Muscle of arm (tissue), 12 donors: ENCODE data around the gene ZKSCAN5. TPM values are rescaled to one million over a fixed set of nuclear protein-coding genes. Genes with fewer than 3 reads are reported as not detected.
"Not testable (repeated sequence)": the region's sequence is repeated elsewhere in the genome, so short reads cannot be mapped to it uniquely, and the experiment has no call there.

ENCODE experiments used
- DNase-seq: peaks from one replicate; pipeline ENCODE4 v3.0.0-alpha.2; 2013
- polyA plus RNA-seq, 12 donors: library from polyadenylated mRNA; unstranded; fragments of 120-200 nt; gene quantifications; one replicate each; pipeline ENCODE4 v1.2.1, GENCODE V29; 2013; ENCODE audit not compliant: insufficient read length in 12 of 12

ZKSCAN5 gene
- polyA plus RNA-seq, 12 donors = 7.0 to 12.1 (median 11.1) TPM; not detected in 1

GRCh38 chr7:99551767-99552463 is 47.5 kb downstream of the ZKSCAN5 start, which contains the start of gene FAM200A:
Gene FAM200A (minus strand): TSS chr7:99552114. CDS start chr7:99548407, 3,707 bp downstream.
- DNase-seq = peak; percentile 97

DNA sequence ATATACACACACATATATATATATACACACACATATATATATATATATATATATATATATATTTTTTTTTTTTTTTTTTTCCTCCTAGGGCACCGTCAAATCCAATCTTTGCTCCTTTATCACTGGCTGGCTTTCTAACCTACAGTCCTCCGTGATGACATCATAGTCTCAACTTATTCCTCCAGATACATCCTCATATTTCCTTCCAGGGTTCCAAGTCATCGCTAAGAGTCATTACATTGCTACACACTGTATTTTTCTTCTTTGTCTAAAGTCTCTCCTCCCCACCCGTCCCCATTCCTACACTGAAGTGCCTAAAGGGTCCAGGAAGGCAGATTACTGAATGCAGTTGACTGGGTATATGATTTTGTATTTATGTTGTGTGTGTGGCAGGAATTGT is 48.6 kb downstream of the ZKSCAN5 start:
- no peak for DNase-seq

- no peak for DNase-seq
These were observed 50.5 kb downstream of the ZKSCAN5 start for GRCh38 chr7:99554939-99555338.

- no peak for DNase-seq
These were observed 52.7 kb downstream of the ZKSCAN5 start for GRCh38 chr7:99557196-99557607.

GRCh38 chr7:99557940-99558305 is 53.5 kb downstream of the ZKSCAN5 start:
- DNase-seq = no peak

GRCh38 chr7:99558306-99559174 is 54.1 kb downstream of the ZKSCAN5 start, which contains the start of gene ZNF655:
Gene ZNF655 (plus strand): TSS chr7:99558642. CDS start chr7:99560560, 1,918 bp downstream.
- peak; percentile 93 for DNase-seq

- no peak for DNase-seq
These were observed 54.9 kb downstream of the ZKSCAN5 start for GRCh38 chr7:99559175-99559915.

DNA sequence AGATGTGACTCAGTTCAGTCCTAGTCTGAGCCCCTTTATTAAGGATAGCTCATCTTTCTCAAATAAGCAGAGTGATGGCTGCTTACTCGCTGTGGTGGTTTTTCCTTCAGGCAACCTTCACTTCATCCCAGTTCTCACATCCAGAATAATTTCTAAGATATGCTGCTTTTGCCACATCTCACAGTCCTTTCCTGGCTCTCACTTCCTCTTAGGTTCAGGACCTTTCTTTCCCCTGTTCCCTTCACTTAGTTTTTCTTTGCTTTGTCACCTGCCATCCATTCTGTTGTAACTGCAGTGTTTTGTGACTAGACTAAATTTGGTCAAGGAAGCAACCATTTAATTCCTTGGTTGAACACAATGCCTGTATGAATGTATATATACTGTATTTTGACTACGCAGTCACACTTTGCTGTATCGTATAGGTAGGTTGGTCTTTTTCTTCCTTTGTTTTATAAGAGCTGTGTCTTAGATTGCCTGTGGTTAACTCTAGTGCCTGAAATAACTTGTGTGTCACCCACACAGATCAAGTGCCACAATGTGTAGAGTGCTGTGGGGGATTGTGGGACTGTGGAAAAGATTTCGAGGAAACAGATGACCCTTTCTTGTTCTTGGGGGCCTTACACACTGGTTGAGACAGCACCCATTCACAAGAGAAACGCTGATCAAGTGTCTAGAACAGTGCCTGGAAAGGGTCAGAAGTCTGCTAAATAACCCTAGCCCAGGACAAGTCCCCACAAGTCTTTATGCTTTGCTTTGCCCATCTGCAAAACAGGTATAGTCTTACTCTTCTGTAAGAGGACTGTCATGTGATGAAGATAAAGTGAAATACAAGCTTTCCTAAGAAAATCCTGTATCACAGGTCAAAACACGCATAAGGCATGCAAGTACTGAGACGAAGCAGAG is 56.6 kb downstream of the ZKSCAN5 start:
- DNase-seq = no peak

- no peak for DNase-seq
These were observed 57.2 kb downstream of the ZKSCAN5 start for GRCh38 chr7:99561737-99562051.

GRCh38 chr7:99562114-99562784 is 57.8 kb downstream of the ZKSCAN5 start:
- no peak for DNase-seq

- DNase-seq = no peak
These were observed 58.4 kb downstream of the ZKSCAN5 start for GRCh38 chr7:99562832-99563231.

DNA sequence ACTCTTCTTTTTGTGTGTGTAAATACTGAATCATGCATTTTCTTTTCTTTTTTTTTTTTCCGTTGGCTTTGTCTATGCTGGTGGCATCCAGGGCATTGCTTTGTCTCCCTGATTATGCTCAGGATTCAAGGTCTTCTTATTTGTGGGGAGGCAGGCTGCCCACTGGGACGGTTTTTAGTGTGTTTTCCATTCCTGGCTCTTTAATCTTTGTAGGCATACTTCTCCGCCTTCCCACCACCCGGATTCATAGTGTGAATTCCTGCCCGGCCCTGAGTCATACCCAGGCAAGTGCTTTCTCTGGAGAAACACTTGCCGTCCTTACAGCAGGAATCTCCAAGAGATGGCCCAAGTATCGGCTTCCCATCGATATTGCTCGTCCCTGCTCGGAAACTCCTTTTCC is 59.2 kb downstream of the ZKSCAN5 start:
- no peak for DNase-seq

DNA sequence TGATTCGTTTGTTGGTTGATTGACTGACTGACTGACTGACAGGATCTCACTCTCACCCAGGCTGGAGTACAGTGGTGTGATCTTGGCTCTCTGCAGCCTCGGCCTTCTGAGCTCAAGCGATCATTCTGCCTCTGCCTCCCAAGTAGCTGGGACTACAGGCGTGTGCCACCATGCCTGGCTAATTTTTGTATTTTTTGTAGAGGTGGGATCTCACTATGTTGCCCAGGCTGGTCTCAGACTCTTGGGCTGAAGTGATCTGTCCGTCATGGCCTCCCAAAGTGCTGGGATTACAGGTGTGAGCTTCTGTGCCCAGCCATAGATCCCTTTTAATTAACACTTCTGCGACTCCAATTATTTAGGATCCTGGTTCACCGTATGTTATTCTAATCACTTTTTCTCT is 64.3 kb downstream of the ZKSCAN5 start:
- DNase-seq = not testable (repeated sequence)

DNA sequence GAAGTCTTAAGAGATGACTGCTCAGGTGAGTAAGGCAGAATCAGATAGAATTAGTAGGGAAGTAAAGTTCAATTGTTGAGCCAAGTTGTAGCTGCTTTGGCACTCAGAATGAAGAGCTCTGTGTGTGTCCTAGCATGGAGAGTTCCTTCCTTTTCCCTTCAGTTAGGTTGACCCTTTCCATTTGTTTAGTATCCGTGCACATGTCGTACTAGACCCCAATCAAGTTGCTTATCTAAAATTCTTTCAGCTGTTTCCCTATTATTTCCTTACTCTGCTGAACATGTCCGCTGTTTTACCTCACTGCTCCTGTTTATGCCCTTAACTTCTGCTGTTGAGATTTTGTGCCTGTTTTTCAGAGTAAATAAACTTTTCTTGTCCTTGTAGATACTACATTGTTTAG is 67.3 kb downstream of the ZKSCAN5 start:
- no peak for DNase-seq

DNA sequence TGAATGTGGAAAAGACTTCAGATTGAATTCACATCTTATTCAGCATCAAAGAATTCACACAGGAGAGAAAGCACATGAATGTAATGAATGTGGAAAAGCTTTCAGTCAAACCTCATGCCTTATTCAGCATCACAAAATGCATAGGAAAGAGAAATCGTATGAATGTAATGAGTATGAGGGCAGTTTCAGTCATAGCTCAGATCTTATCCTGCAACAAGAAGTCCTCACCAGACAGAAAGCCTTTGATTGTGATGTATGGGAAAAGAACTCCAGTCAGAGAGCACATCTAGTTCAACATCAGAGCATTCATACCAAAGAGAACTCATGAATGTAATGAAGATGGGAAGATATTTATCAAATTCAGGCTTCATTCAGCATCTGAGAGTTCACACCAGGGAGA is 68.8 kb downstream of the ZKSCAN5 start:
- no peak for DNase-seq

GRCh38 chr7:99576251-99576650 is 71.8 kb downstream of the ZKSCAN5 start:
- DNase-seq = no peak

DNA sequence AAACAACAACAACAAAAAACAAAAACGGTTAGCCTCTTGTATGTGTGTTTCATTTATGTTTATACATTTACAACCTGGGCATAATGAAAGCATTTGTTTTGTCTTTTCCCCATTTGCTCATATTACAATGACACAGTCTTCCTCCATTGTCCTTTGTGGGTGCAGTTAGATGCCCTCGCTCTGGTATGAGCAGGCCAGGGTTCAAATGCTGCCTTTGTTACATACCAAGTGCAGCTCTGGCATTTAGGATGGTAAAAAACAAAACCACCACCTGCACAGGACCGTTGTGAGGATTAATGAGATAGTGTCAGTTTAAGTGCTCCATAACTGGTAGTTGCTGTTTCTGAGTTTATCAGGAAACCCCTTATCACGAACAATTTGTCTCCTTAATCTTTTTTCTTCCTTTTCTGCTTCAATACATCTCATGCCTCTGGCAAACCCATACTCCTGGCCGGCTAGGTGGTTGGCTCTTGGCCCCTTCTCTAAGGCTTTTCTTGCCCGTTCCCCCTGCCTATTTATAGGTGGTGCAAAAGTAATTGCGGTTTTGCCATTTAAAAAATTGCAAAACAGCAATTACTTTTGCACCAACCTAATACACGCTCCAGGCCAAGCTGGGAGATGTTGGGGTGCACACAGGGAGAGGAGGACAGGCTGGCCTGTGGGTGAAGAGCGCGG is 75.0 kb downstream of the ZKSCAN5 start:
- DNase-seq = no peak

DNA sequence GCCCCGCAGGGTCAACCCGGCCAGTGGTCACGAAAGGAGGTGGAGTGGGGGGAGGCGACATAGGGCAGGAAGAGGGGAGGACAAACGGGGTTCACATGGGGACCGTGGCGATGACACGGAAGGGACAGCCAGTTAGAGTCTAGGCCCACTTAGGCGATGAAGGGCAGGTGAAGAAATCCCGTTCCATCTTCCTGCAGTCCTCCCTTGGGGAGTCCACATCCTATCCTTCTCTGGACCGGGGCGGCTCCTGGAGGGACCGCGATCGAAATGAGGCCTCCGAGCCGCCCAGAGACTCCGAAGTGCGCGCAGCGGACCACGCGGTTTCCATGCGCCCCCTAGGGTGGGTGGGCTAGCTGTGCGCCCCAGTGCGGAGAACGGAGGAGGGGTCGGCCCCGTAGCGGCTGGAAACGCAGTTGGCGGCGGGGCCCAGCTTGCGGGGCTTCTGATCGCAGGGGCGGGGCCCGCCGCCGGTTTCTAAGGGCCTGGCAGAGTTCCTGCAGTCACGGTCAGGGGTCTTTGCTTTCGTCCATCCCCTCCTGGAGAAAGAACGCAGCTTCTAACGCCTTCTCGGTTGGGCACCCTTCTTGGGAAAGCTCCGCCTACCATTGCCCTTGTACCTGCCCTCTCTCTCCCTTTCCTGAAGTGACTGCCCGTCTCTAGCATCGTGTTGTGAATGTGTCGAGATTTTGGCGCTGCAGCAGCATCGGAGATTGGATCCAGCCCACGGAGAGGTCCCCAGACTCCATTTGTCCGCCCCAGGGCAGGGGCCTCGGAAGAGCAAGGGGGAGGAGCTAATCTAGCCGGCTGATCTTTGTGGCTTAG is 75.7 kb downstream of the ZKSCAN5 start:
- DNase-seq = peak; percentile 49

GRCh38 chr7:99580778-99581332 is 76.4 kb downstream of the ZKSCAN5 start:
- not testable (repeated sequence) for DNase-seq
